Mesendoderm (in vitro differentiated cells): ENCODE data around the gene BAZ2B.

Experiments
- DNase-seq: peaks from one replicate; pipeline ENCODE4 v3.0.0; 2013
- H2AK5ac ChIP-seq: 2 replicates; pipeline ENCODE4 v1.6.1; 2013; ENCODE audit warnings: low read length, inconsistent platforms
- H2BK120ac ChIP-seq: 2 replicates; pipeline ENCODE4 v1.6.1; 2013; ENCODE audit warnings: low read depth, mild to moderate bottlenecking, low read length, moderate library complexity, mixed read lengths
- H2BK15ac ChIP-seq: replicated peaks from 2 replicates; pipeline ENCODE4 v1.6.1; 2013; ENCODE audit warnings: low read depth, mild to moderate bottlenecking, moderate library complexity
- H2BK5ac ChIP-seq: 2 replicates; pipeline ENCODE4 v1.6.1; 2013; ENCODE audit warnings: low read length, inconsistent platforms
- H3K18ac ChIP-seq: 2 replicates; pipeline ENCODE4 v1.6.1; 2013; ENCODE audit warnings: mild to moderate bottlenecking, low read length, mixed read lengths
- H3K23ac ChIP-seq: one replicate; pipeline ENCODE4 v1.6.1; 2013; ENCODE audit warnings: low read length
- H3K27ac ChIP-seq: 2 replicates; pipeline ENCODE4 v1.5.1; 2013; ENCODE audit warnings: low read depth, mild to moderate bottlenecking, inconsistent platforms, low read length, moderate library complexity
- H3K27me3 ChIP-seq: 2 replicates; pipeline ENCODE4 v1.6.1; 2013; ENCODE audit warnings: low read length, control low read depth, mild to moderate bottlenecking, inconsistent platforms; ENCODE audit not compliant: insufficient read depth, poor library complexity
- H3K36me3 ChIP-seq: 2 replicates; pipeline ENCODE4 v1.6.1; 2013; ENCODE audit warnings: low read length, inconsistent platforms; ENCODE audit not compliant: control insufficient read depth, insufficient read depth
- H3K4ac ChIP-seq: one replicate; pipeline ENCODE4 v1.6.1; 2013; ENCODE audit warnings: low read depth, mild to moderate bottlenecking, low read length, moderate library complexity
- H3K4me1 ChIP-seq: 2 replicates; pipeline ENCODE4 v1.6.1; 2013; ENCODE audit warnings: low read depth, low read length, inconsistent platforms; ENCODE audit not compliant: control insufficient read depth
- H3K4me2 ChIP-seq: 2 replicates; pipeline ENCODE4 v1.6.1; 2013; ENCODE audit warnings: low read length
- H3K4me3 ChIP-seq: 2 replicates; pipeline ENCODE4 v1.5.1; 2013; ENCODE audit warnings: mild to moderate bottlenecking, low read length
- H3K56ac ChIP-seq: one replicate; pipeline ENCODE4 v1.6.1; 2013; ENCODE audit warnings: low read length
- H3K79me1 ChIP-seq: 2 replicates; pipeline ENCODE4 v1.6.1; 2013; ENCODE audit warnings: low read length, inconsistent platforms
- H3K79me2 ChIP-seq: 2 replicates; pipeline ENCODE4 v1.6.1; 2013; ENCODE audit warnings: mild to moderate bottlenecking, low read length; ENCODE audit not compliant: control insufficient read depth, insufficient read depth
- H3K9ac ChIP-seq: 2 replicates; pipeline ENCODE4 v1.6.1; 2013; ENCODE audit warnings: low read length, inconsistent platforms
- H4K5ac ChIP-seq: one replicate; pipeline ENCODE4 v1.6.1; 2013; ENCODE audit warnings: low read length
- H4K8ac ChIP-seq: one replicate; pipeline ENCODE4 v1.6.1; 2013; ENCODE audit warnings: low read depth, mild to moderate bottlenecking, control low read depth, low read length, moderate library complexity
- WGBS: extraction: QIAGEN DNeasy Blood & Tissue Kit; methylation state at CpG from one replicate; pipeline ENCODE4 v1.1.7; 2013; ENCODE audit warnings: low lambda C conversion rate, missing lambda C conversion rate; ENCODE audit not compliant: insufficient coverage; ENCODE audit errors: extremely low coverage; 5-methylcytosine and 5-hydroxymethylcytosine counted together

BAZ2B gene

DNA sequence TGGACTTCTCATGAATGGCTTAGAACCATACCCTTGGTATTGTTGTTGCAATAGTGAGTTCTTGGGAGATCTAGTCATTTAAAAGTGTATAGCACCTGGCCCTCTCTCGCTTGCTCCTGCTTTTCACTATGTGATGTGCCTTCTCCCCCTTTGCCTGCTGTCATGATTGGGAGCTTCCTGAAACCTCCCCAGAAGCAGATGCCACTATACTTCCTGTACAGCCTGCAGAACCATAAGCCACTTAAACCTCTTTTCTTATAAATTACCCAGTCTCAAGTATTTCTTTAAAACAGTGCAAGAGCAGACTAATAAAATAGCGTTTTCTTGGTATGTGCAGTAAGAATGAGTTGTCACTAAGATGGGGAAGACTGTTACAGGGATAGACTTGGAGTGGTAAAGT is 31.6 kb downstream of the BAZ2B start:
- no peaks in the 10 kb centered on the region for H3K4me1 ChIP-seq
- no CpG with 5 or more reads among the region's 2 CpGs for WGBS
- no peaks in the 10 kb centered on the region for H3K79me1 ChIP-seq
- H3K4me3 ChIP-seq: no peak overlapping the region
- no peak overlapping the region for H3K56ac ChIP-seq
- H3K27ac ChIP-seq: no peak overlapping the region
- H3K4ac ChIP-seq: no peak overlapping the region
- no peak overlapping the region for H2BK120ac ChIP-seq
- no peak overlapping the region for H3K9ac ChIP-seq
- DNase-seq: no peak
- no peak overlapping the region for H4K8ac ChIP-seq
- H3K36me3 ChIP-seq: no peaks in the 10 kb centered on the region
- H3K27me3 ChIP-seq: no peaks in the 10 kb centered on the region
- H3K18ac ChIP-seq: no peak overlapping the region
- no peak overlapping the region for H2BK5ac ChIP-seq
- no peak overlapping the region for H4K5ac ChIP-seq
- no peak overlapping the region for H3K4me2 ChIP-seq
- no peak overlapping the region for H2BK15ac ChIP-seq
- H3K23ac ChIP-seq: no peak overlapping the region
- no peaks in the 10 kb centered on the region for H3K79me2 ChIP-seq
- no peak overlapping the region for H2AK5ac ChIP-seq

DNA sequence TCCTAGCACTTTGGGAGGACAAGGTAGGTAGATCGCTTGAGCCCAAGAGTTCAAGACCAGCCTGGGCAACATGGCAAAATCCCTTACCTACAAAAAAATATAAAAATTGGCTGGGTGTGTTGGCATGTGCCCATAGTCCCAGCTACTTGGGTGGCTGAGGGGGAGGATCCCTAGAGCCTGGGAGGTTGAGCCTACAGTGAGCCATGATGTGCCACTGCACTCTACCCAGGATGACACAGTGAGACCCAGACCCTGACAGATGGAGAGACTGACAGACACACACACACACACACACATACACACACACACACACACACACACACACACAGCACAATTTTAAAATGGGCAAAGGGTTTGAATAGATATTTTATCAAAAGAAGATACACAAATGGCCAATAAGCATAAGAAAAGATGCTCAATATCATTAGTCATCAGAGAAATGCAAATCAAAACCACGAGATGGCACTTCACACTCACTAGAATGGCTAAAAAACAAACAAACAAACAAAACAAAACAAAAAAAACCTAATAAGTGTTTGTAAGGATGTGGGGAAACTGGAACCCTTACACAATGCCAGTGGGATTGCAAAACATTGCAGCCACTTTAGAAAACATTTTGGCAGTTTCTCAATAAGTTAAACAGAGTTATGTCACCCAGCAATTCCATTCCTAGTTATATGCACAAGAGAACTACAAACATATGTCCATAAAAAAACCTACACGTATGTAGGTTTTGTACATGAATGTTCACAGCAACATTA is 42.3 kb downstream of the BAZ2B start:
- Histone ChIP-seq H2BK120ac (no peak overlapping the region), H3K56ac (no peak overlapping the region), H3K4me2 (no peak overlapping the region), H3K36me3 (no peaks in the 10 kb centered on the region), H3K4ac (no peak overlapping the region), H3K79me1 (peaks cover 5% of the 10 kb centered on the region), H3K27me3 (no peaks in the 10 kb centered on the region), H3K4me1 (no peaks in the 10 kb centered on the region), H3K9ac (no peak overlapping the region), H4K5ac (no peak overlapping the region), H3K79me2 (peaks cover 2% of the 10 kb centered on the region), H3K18ac (no peak overlapping the region), H3K23ac (no peak overlapping the region), H3K27ac (no peak overlapping the region), H2BK15ac (no peak overlapping the region), H3K4me3 (no peak overlapping the region), H2AK5ac (no peak overlapping the region), H4K8ac (no peak overlapping the region), H2BK5ac (no peak overlapping the region)
- WGBS: no CpG with 5 or more reads among the region's 3 CpGs
- no peak for DNase-seq

DNA sequence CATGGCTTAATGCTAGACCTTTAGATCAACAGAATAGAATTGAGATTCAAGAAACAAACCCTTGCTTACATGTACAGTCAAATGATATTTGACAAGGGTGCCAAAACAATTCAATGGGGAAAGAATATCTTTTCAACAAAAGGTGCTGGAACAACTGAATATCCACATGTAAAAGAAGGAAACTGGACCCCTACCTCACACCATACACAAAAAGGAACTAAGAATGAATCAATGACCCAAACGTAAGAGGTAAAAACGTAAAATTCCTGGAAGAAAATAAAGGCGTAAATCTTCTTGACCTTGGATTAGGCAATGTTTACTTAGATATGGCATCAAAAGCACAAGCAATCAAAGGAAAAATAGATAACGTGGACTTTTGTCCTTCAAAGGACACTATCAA is 43.1 kb downstream of the BAZ2B start:
- no peaks in the 10 kb centered on the region for H3K36me3 ChIP-seq
- no peak overlapping the region for H2AK5ac ChIP-seq
- no CpG with 5 or more reads among the region's 4 CpGs for WGBS
- H2BK5ac ChIP-seq: no peak overlapping the region
- peaks cover 5% of the 10 kb centered on the region for H3K79me1 ChIP-seq
- H2BK120ac ChIP-seq: no peak overlapping the region
- no peaks in the 10 kb centered on the region for H3K27me3 ChIP-seq
- no peak overlapping the region for H3K27ac ChIP-seq
- H3K4ac ChIP-seq: no peak overlapping the region
- no peaks in the 10 kb centered on the region for H3K4me1 ChIP-seq
- H3K4me3 ChIP-seq: no peak overlapping the region
- H3K18ac ChIP-seq: no peak overlapping the region
- no peak overlapping the region for H4K5ac ChIP-seq
- H2BK15ac ChIP-seq: no peak overlapping the region
- H3K23ac ChIP-seq: no peak overlapping the region
- no peak for DNase-seq
- H3K79me2 ChIP-seq: peaks cover 2% of the 10 kb centered on the region
- H4K8ac ChIP-seq: no peak overlapping the region
- no peak overlapping the region for H3K9ac ChIP-seq
- H3K56ac ChIP-seq: no peak overlapping the region
- H3K4me2 ChIP-seq: no peak overlapping the region

DNA sequence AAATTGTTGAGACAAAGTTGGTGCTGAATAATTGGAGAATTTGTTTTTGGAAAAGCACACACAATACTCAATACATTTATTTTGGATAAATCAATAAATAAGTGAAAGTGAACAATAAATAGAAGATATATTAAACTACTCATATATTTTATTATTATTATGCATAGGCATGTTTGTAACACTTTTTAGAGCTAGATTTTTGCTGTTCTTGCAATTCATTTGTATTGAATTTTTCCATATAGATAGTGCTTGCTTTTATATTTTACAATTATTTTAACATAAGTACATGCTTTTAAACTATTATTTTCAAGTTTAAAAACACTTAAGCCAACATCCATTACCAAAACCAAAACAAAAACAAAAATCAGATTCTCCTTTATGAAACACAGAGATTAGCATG is 43.9 kb downstream of the BAZ2B start:
- Histone ChIP-seq H4K5ac (no peak overlapping the region), H3K27me3 (no peaks in the 10 kb centered on the region), H3K4me2 (no peak overlapping the region), H3K18ac (no peak overlapping the region), H4K8ac (no peak overlapping the region), H3K36me3 (no peaks in the 10 kb centered on the region), H3K56ac (no peak overlapping the region), H3K4me1 (no peaks in the 10 kb centered on the region), H3K9ac (no peak overlapping the region), H3K79me1 (peaks cover 5% of the 10 kb centered on the region), H2BK5ac (no peak overlapping the region), H2BK15ac (no peak overlapping the region), H3K4ac (no peak overlapping the region), H2BK120ac (no peak overlapping the region), H3K27ac (no peak overlapping the region), H3K23ac (no peak overlapping the region), H3K4me3 (no peak overlapping the region), H2AK5ac (no peak overlapping the region), H3K79me2 (peaks cover 2% of the 10 kb centered on the region)
- DNase-seq: no peak

DNA sequence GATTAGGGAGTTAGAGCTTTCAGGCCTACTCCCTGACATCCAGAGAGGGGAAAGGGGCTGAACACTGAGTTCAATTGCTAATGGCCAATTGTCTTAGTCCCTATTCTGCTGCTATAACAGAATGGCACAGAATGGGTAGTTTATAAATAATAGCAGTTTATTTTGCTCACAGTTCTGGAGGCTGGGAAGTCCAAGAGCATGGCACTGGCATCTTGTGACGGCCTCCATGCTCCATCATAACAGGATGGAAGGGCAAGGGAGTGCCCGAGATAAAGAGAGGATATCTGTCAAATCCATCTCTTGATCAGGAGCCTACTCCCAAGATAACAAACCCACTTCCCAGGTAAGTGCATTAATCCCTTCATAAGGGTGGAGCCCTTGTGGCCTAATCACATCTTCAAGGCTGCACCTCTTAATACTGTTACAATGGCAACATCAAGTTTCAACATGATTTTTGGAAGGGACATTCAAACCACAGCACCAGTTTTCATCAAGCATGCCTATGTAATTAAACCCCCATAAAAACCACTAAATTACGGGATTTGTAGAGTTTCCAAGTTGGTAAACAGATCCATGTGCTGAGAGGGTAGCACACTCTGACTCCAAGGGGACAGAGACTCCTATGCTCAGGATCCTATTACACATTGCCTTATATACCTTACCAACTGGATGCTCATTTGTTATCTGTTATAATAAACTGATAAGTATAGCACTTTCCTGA is 44.6 kb downstream of the BAZ2B start:
- Histone ChIP-seq H3K4me2 (no peak overlapping the region), H3K23ac (no peak overlapping the region), H2BK5ac (no peak overlapping the region), H3K79me2 (peaks cover 2% of the 10 kb centered on the region), H3K56ac (no peak overlapping the region), H3K9ac (no peak overlapping the region), H3K18ac (no peak overlapping the region), H2AK5ac (no peak overlapping the region), H3K36me3 (no peaks in the 10 kb centered on the region), H3K79me1 (peaks cover 5% of the 10 kb centered on the region), H2BK120ac (no peak overlapping the region), H3K4me1 (no peaks in the 10 kb centered on the region), H3K4me3 (no peak overlapping the region), H2BK15ac (no peak overlapping the region), H4K5ac (no peak overlapping the region), H4K8ac (no peak overlapping the region), H3K4ac (no peak overlapping the region), H3K27ac (no peak overlapping the region), H3K27me3 (no peaks in the 10 kb centered on the region)
- no peak for DNase-seq
- no CpG with 5 or more reads among the region's 3 CpGs for WGBS

DNA sequence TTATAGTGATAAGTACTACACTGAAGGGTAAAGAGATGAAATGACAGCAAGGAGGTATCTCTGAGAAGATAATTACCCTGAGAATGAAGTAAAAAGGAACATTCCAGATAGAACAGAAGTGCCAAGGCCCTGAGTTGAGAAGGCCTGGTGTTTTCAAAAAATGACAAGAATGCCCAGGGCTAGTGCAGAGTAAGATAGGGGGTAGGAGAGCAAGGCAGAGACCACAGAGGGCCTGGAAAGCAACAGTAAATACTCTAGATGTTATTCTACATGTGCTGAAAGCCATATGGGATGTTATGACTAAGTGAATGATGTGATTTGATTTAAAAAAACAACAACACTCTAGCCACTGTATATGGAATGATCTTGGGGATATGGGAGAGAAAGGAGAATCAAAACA is 52.3 kb downstream of the BAZ2B start:
- Histone ChIP-seq H3K23ac (no peak overlapping the region), H2BK120ac (no peak overlapping the region), H4K5ac (no peak overlapping the region), H3K4me3 (no peak overlapping the region), H3K56ac (no peak overlapping the region), H3K79me2 (no peaks in the 10 kb centered on the region), H3K18ac (no peak overlapping the region), H3K79me1 (no peaks in the 10 kb centered on the region), H3K4me2 (no peak overlapping the region), H2BK5ac (no peak overlapping the region), H3K36me3 (no peaks in the 10 kb centered on the region), H4K8ac (no peak overlapping the region), H2AK5ac (no peak overlapping the region), H3K4ac (no peak overlapping the region), H3K4me1 (no peaks in the 10 kb centered on the region), H3K9ac (no peak overlapping the region), H3K27ac (no peak overlapping the region), H2BK15ac (no peak overlapping the region), H3K27me3 (no peaks in the 10 kb centered on the region)
- DNase-seq: peak; percentile 57
